Tibial nerve (tissue), 4 donors: ENCODE measurements around the gene SH3RF3.

Experiments
- EP300 ChIP-seq, 2 donors: sonication (generic); formaldehyde crosslinking; IDR thresholded peaks; one replicate each; pipeline ENCODE4 v1.6.1; 2017; ENCODE audit warnings: antibody characterized with exemption in 2 of 2, mild to moderate bottlenecking in 1 of 2
- TF ChIP-seq, protein P1 (sequence below), 5 experiments: fragments of 200-600 bp in 3 of 5; fragments of 450-650 bp in 2 of 5; sonication (generic) in 3 of 5; IDR thresholded peaks; one replicate each; pipeline ENCODE4 v1.5.1; 2016 to 2019; ENCODE audit warnings: antibody characterized with exemption in 5 of 5, mild to moderate bottlenecking in 3 of 5, moderate library complexity in 2 of 5

DNA sequence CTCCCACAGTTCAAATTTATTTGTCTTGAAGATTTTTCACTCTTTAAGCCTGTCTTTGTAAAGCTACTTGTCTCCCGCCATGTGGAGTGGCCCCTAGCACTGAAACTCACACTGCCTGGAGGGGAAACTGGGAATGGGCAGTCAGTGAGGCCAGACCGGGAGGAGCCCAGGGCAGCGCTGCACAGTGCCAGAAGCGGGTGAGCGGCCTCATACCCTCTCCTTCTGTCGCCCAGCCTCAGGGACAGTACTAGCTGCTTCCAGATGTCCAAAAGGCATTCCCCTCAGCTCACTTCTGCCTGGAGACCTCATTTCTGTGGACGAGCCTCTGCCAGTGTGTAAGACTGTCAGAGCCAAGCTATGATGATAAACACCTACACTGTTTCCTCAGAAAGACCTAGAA is 404.8 kb downstream of the SH3RF3 start:
- TF ChIP-seq, protein P1, sequence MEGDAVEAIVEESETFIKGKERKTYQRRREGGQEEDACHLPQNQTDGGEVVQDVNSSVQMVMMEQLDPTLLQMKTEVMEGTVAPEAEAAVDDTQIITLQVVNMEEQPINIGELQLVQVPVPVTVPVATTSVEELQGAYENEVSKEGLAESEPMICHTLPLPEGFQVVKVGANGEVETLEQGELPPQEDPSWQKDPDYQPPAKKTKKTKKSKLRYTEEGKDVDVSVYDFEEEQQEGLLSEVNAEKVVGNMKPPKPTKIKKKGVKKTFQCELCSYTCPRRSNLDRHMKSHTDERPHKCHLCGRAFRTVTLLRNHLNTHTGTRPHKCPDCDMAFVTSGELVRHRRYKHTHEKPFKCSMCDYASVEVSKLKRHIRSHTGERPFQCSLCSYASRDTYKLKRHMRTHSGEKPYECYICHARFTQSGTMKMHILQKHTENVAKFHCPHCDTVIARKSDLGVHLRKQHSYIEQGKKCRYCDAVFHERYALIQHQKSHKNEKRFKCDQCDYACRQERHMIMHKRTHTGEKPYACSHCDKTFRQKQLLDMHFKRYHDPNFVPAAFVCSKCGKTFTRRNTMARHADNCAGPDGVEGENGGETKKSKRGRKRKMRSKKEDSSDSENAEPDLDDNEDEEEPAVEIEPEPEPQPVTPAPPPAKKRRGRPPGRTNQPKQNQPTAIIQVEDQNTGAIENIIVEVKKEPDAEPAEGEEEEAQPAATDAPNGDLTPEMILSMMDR (IDR thresholded peaks at IDR 0.05) = no peak
- TF ChIP-seq EP300 (IDR thresholded peaks at IDR 0.05) = no peak
